H1 (cell line): ENCODE results near the gene PTPRE. TPM values are rescaled to one million over a fixed set of nuclear protein-coding genes. Genes with fewer than 3 reads are reported as not detected.

Source experiments
- CTCF ChIA-PET: fragments of 300-600 bp; sonication (Branson Sonifier 250); formaldehyde crosslinking; loops from one replicate; lab custom pipeline; 2021; ENCODE audit not compliant: partially characterized antibody; lab: Charles Lee
- POLR2A ChIA-PET: fragments of 300-600 bp; sonication (Branson Sonifier 250); formaldehyde crosslinking; loops from one replicate; lab custom pipeline; 2021; ENCODE audit warnings: inconsistent platforms; ENCODE audit not compliant: partially characterized antibody; lab: Charles Lee
- DNase-seq, 2 experiments: peaks; one replicate each; pipeline versions ENCODE4 v3.0.0 to v3.0.0-alpha.2; 2010 to 2022; ENCODE audit warnings: low spot score in 2 of 2, low read depth in 1 of 2, mixed read lengths in 1 of 2
- FAIRE-seq: peaks from 2 replicates; lab custom pipeline; 2011; peaks lifted over from hg19 to GRCh38; lab: Jason Lieb, UNC
- H2AFZ ChIP-seq: 2 replicates; pipeline ENCODE4 v1.8.1; 2012; ENCODE audit warnings: low read length, inconsistent platforms
- H2AK5ac ChIP-seq: 2 replicates; pipeline ENCODE4 v1.6.1; 2013; ENCODE audit warnings: low read depth, low read length
- H2BK120ac ChIP-seq: replicated peaks from 2 replicates; pipeline ENCODE3; 2013; ENCODE audit warnings: low read depth, low read length, inconsistent platforms
- H2BK12ac ChIP-seq: 2 replicates; pipeline ENCODE4 v1.6.1; 2013; ENCODE audit warnings: low read depth, low read length
- H2BK15ac ChIP-seq: 2 replicates; pipeline ENCODE4 v1.6.1; 2013; ENCODE audit warnings: low read length
- H2BK20ac ChIP-seq: 2 replicates; pipeline ENCODE4 v1.6.1; 2013; ENCODE audit warnings: low read length
- H2BK5ac ChIP-seq: 2 replicates; pipeline ENCODE4 v1.6.1; 2013; ENCODE audit warnings: low read depth, low read length
- H3K14ac ChIP-seq: 2 replicates; pipeline ENCODE4 v1.6.1; 2013; ENCODE audit warnings: inconsistent platforms; ENCODE audit not compliant: insufficient read length
- H3K18ac ChIP-seq: 2 replicates; pipeline ENCODE4 v1.6.1; 2013; ENCODE audit warnings: low read length; ENCODE audit errors: extremely low read depth
- H3K23ac ChIP-seq: 2 replicates; pipeline ENCODE4 v1.6.1; 2013; ENCODE audit warnings: inconsistent platforms; ENCODE audit not compliant: insufficient read length
- H3K23me2 ChIP-seq: 2 replicates; pipeline ENCODE4 v1.6.1; 2013; ENCODE audit warnings: low read depth, low read length
- H3K27ac ChIP-seq: 2 replicates; pipeline ENCODE4 v1.6.1; 2011; ENCODE audit warnings: low read depth, low read length, inconsistent platforms
- H3K27me3 ChIP-seq, 4 experiments: replicated peaks in 1 of 4; 1 replicate in 1 of 4; 2 replicates in 3 of 4; pipeline versions ENCODE4 v1.6.1 to v1.8.1; 2011 to 2013; ENCODE audit warnings: low read length in 3 of 4, mild to moderate bottlenecking in 3 of 4, inconsistent platforms in 2 of 4, mixed read lengths in 2 of 4, moderate library complexity in 1 of 4; ENCODE audit not compliant: control insufficient read depth in 3 of 4, insufficient read depth in 3 of 4; ENCODE audit errors: extremely low read depth in 1 of 4
- H3K36me3 ChIP-seq, 4 experiments: 2 replicates each; pipeline versions ENCODE4 v1.6.1 to v1.8.1; 2011 to 2013; ENCODE audit warnings: mild to moderate bottlenecking in 4 of 4, low read length in 3 of 4, moderate library complexity in 2 of 4, control low read depth in 1 of 4, inconsistent platforms in 1 of 4; ENCODE audit not compliant: insufficient read depth in 4 of 4, control insufficient read depth in 2 of 4
- H3K4ac ChIP-seq: replicated peaks from 2 replicates; pipeline ENCODE3; 2013; ENCODE audit warnings: low read length, low read depth, mixed read lengths, inconsistent platforms; ENCODE audit not compliant: insufficient read length
- H3K4me1 ChIP-seq, 4 experiments: replicated peaks in 1 of 4; 1 replicate in 1 of 4; 2 replicates in 3 of 4; pipeline versions ENCODE4 v1.6.1 to v1.8.1; 2011 to 2013; ENCODE audit warnings: low read length in 3 of 4, inconsistent platforms in 2 of 4, mixed read lengths in 1 of 4; ENCODE audit not compliant: insufficient read depth in 4 of 4, control insufficient read depth in 3 of 4
- H3K4me2 ChIP-seq, 2 experiments: 2 replicates each; pipeline versions ENCODE4 v1.6.1 to v1.8.1; 2011 to 2013; ENCODE audit warnings: low read depth in 2 of 2, low read length in 2 of 2, control low read depth in 1 of 2, inconsistent platforms in 1 of 2, mild to moderate bottlenecking in 1 of 2; ENCODE audit not compliant: insufficient read depth in 1 of 2
- H3K4me3 ChIP-seq, 4 experiments: fragments of 200-600, 300-600 bp in 1 of 4; sonication (generic), shearing (Covaris generic), sonication (Bioruptor Twin) in 1 of 4; 2 replicates each; pipeline versions ENCODE4 v1.5.1 to v1.8.1; 2011 to 2016; ENCODE audit warnings: low read length in 4 of 4, low read depth in 3 of 4, control low read depth in 2 of 4, inconsistent platforms in 2 of 4, mild to moderate bottlenecking in 2 of 4, mixed read lengths in 1 of 4, moderate library complexity in 1 of 4; ENCODE audit not compliant: insufficient read depth in 2 of 4; ENCODE audit errors: extremely low read depth in 1 of 4
- H3K56ac ChIP-seq: replicated peaks from 2 replicates; pipeline ENCODE3; 2013; ENCODE audit warnings: low read depth, mild to moderate bottlenecking, mixed read lengths, low read length, inconsistent platforms; ENCODE audit not compliant: insufficient read length
- H3K79me1 ChIP-seq: 2 replicates; pipeline ENCODE4 v1.6.1; 2013; ENCODE audit warnings: low read depth, low read length, control low read depth
- H3K79me2 ChIP-seq, 2 experiments: 2 replicates each; pipeline versions ENCODE4 v1.6.1 to v1.8.1; 2012 to 2013; ENCODE audit warnings: low read length in 2 of 2, mild to moderate bottlenecking in 2 of 2, inconsistent platforms in 1 of 2; ENCODE audit not compliant: insufficient read depth in 2 of 2, control insufficient read depth in 1 of 2
- H3K9ac ChIP-seq, 4 experiments: replicated peaks in 1 of 4; 1 replicate in 1 of 4; 2 replicates in 3 of 4; pipeline versions ENCODE4 v1.6.1 to v1.8.1; 2011 to 2013; ENCODE audit warnings: low read depth in 3 of 4, low read length in 3 of 4, control low read depth in 2 of 4, mild to moderate bottlenecking in 2 of 4, moderate library complexity in 2 of 4, inconsistent platforms in 1 of 4; ENCODE audit errors: extremely low read depth in 1 of 4
- H3K9me3 ChIP-seq, 2 experiments: 2 replicates each; pipeline versions ENCODE4 v1.6.1 to v1.8.1; 2012 to 2013; ENCODE audit warnings: mild to moderate bottlenecking in 2 of 2, moderate library complexity in 2 of 2, control low read depth in 1 of 2, inconsistent platforms in 1 of 2, low read depth in 1 of 2, low read length in 1 of 2, mixed read lengths in 1 of 2; ENCODE audit not compliant: insufficient read depth in 2 of 2
- H4K20me1 ChIP-seq, 2 experiments: replicated peaks in 1 of 2; 2 replicates each; pipeline versions ENCODE3 to v1.8.1; 2011 to 2013; ENCODE audit warnings: inconsistent platforms in 2 of 2, low read length in 2 of 2, mild to moderate bottlenecking in 1 of 2; ENCODE audit not compliant: insufficient read depth in 2 of 2, control insufficient read depth in 1 of 2
- H4K5ac ChIP-seq: 2 replicates; pipeline ENCODE4 v1.6.1; 2013; ENCODE audit warnings: low read length, low read depth, mixed read lengths, inconsistent platforms; ENCODE audit not compliant: insufficient read length
- H4K8ac ChIP-seq: 2 replicates; pipeline ENCODE4 v1.8.0; 2013; ENCODE audit warnings: mild to moderate bottlenecking, moderate library complexity, low read length, inconsistent platforms; ENCODE audit not compliant: insufficient read depth; ENCODE audit errors: extremely low read depth
- H4K91ac ChIP-seq: replicated peaks from 2 replicates; pipeline ENCODE3; 2013; ENCODE audit warnings: low read length, mixed read lengths, inconsistent platforms; ENCODE audit not compliant: insufficient read length
- CEBPB ChIP-seq: IDR thresholded peaks from 2 replicates; pipeline ENCODE4 v1.6.1; 2012; ENCODE audit warnings: low read depth, low read length
- KDM5A ChIP-seq: fragments of 200-600 bp; IDR thresholded peaks from 2 replicates; pipeline ENCODE4 v1.7.1; 2012; ENCODE audit warnings: mild to moderate bottlenecking, low read length, inconsistent platforms, mixed read lengths
- WGBS, 2 experiments: shearing (Covaris generic) in 1 of 2; methylation state at CpG; one replicate each; pipeline versions ENCODE4 v1.1.6 to v1.1.7; 2013 to 2015; ENCODE audit warnings: low lambda C conversion rate in 2 of 2, mixed read lengths in 2 of 2, inconsistent platforms in 1 of 2, low coverage in 1 of 2, missing lambda C conversion rate in 1 of 2; ENCODE audit not compliant: insufficient replicate concordance in 2 of 2, insufficient coverage in 1 of 2, insufficient read length in 1 of 2; ENCODE audit errors: extremely low coverage in 1 of 2, missing lambda C conversion rate in 1 of 2; 5-methylcytosine and 5-hydroxymethylcytosine counted together
- polyA plus RNA-seq, 7 experiments: library from polyadenylated mRNA; depleted of rRNA in 3 of 7; stranded (reverse) in 5 of 7; unstranded in 2 of 7; fragments of >200 nt in 5 of 7; fragments of 200-250 nt in 2 of 7; gene quantifications; 1 replicate in 5 of 7; 2 replicates in 1 of 7; 4 replicates in 1 of 7; pipeline versions ENCODE4 v1.2.1 to v1.2.3, GENCODE V29; 2011 to 2013; ENCODE audit warnings: missing spikeins in 2 of 7, mixed read lengths in 2 of 7
- total RNA-seq: library from RNA; stranded (reverse); fragmentation: NEBNext Ultra II Directional; extraction: Animal tissue kit (Norgen Biotek cat#: 25700); gene quantifications from 2 replicates; pipeline ENCODE4 v1.2.1, GENCODE V29; 2021

PTPRE gene
- total and polyA plus RNA-seq, 2 of the 8 experiments (the other 6 are each of a cell fraction or from before 2014, with no cell fraction given): 0.33 to 0.54 TPM

GRCh38 chr10:128115356-128115755 is 208.5 kb downstream of the PTPRE start:
- no peak overlapping the region for H3K4me2 ChIP-seq
- 91% methylated on average over 8 of the region's 8 CpGs; no CpG with 5 or more reads in 1 of the 2 experiments for WGBS, 2 experiments
- H3K23ac ChIP-seq: no peak overlapping the region
- no peaks in the 10 kb centered on the region for H3K9me3 ChIP-seq
- H4K8ac ChIP-seq: no peak overlapping the region
- H3K27ac ChIP-seq: no peak overlapping the region
- peaks cover 28 to 75% (median 69%) of the 10 kb centered on the region in 4 experiments for H3K36me3 ChIP-seq
- no peaks in the 10 kb centered on the region for H3K4me1 ChIP-seq
- H3K79me2 ChIP-seq: no peaks in the 10 kb centered on the region
- no peaks in the 10 kb centered on the region for H3K23me2 ChIP-seq
- no peak overlapping the region for H2BK20ac ChIP-seq
- no peak overlapping the region for H2AK5ac ChIP-seq
- no peak overlapping the region for H2BK12ac ChIP-seq
- peaks cover 0 to 1% of the 10 kb centered on the region in 2 experiments for H4K20me1 ChIP-seq
- no peak overlapping the region for H2BK5ac ChIP-seq
- DNase-seq (no peak), FAIRE-seq (no peak)
- no peak overlapping the region for H4K5ac ChIP-seq
- ChIA-PET POLR2A (interaction anchor here (1.1 kb wide), 1 partner anchor 10 kb away, joined by 3 read pairs; no protein-coding TSS in a partner anchor), CTCF (interaction anchor here (0.7 to 3.2 kb wide), 10 partner anchors 9 to 39 kb away, joined by 3 to 20 read pairs (median 4); no protein-coding TSS in a partner anchor)
- peak; percentile 59; the same call in 1 of the 2 replicates for TF ChIP-seq CEBPB
- TF ChIP-seq KDM5A: no peak
- H3K27me3 ChIP-seq: no peaks in the 10 kb centered on the region
- H2BK120ac ChIP-seq: no peak overlapping the region
- no peak overlapping the region for H3K14ac ChIP-seq
- no peak overlapping the region for H2AFZ ChIP-seq
- H3K18ac ChIP-seq: no peak overlapping the region
- no peaks in the 10 kb centered on the region for H3K79me1 ChIP-seq
- H2BK15ac ChIP-seq: no peak overlapping the region
- no peak overlapping the region for H3K4ac ChIP-seq
- H3K4me3 ChIP-seq: no peak overlapping the region
- H3K56ac ChIP-seq: no peak overlapping the region
- H3K9ac ChIP-seq: no peak overlapping the region
- H4K91ac ChIP-seq: no peak overlapping the region
